Endothelial cell of umbilical vein (primary cell): ENCODE data around the gene ELOVL5. TPM values are rescaled to one million over a fixed set of nuclear protein-coding genes. Genes with fewer than 3 reads are reported as not detected.

Source experiments
- BruUV-seq: library from RNA; stranded (reverse); fragments of 400-500 nt; replicated peaks from 2 replicates; lab custom pipeline; 2021; lab: Mats Ljungman, UMichigan
- CTCF ChIA-PET: fragments of 300-600, 350-600 bp; sonication (Branson Sonifier 250); formaldehyde crosslinking; loops from one replicate; lab custom pipeline; 2021; ENCODE audit warnings: antibody characterized with exemption, inconsistent platforms; lab: Charles Lee
- POLR2A ChIA-PET: fragments of 300-600, 350-600 bp; sonication (Branson Sonifier 250); formaldehyde crosslinking; loops from one replicate; lab custom pipeline; 2021; ENCODE audit warnings: antibody characterized with exemption, inconsistent platforms; lab: Charles Lee
- DNase-seq: peaks from one replicate; pipeline ENCODE4 v3.0.0-alpha.2; 2011; ENCODE audit warnings: low read depth, low spot score
- FAIRE-seq: peaks from 2 replicates; lab custom pipeline; 2011; peaks lifted over from hg19 to GRCh38; lab: Jason Lieb, UNC
- H2AFZ ChIP-seq: 2 replicates; pipeline ENCODE4 v1.6.0; 2012; ENCODE audit warnings: low read depth, low read length, control low read depth, inconsistent platforms
- H3K27ac ChIP-seq: 2 replicates; pipeline ENCODE4 v1.5.1; 2011; ENCODE audit warnings: low read depth, mild to moderate bottlenecking, control low read depth, low read length, moderate library complexity; ENCODE audit not compliant: insufficient read depth
- H3K27me3 ChIP-seq, 2 experiments: 2 replicates each; pipeline versions ENCODE4 v1.6.0 to v1.6.1; 2011; ENCODE audit warnings: low read length in 2 of 2, mixed read lengths in 1 of 2; ENCODE audit not compliant: control insufficient read depth in 2 of 2, insufficient read depth in 2 of 2
- H3K36me3 ChIP-seq, 2 experiments: 2 replicates in 1 of 2; 3 replicates in 1 of 2; pipeline ENCODE4 v1.5.1; 2011; ENCODE audit warnings: low read length in 2 of 2, mild to moderate bottlenecking in 1 of 2, moderate library complexity in 1 of 2; ENCODE audit not compliant: control insufficient read depth in 2 of 2, insufficient read depth in 2 of 2; ENCODE audit errors: extremely low read depth in 1 of 2
- H3K4me1 ChIP-seq: 3 replicates; pipeline ENCODE4 v1.5.1; 2011; ENCODE audit warnings: mild to moderate bottlenecking, low read length; ENCODE audit not compliant: control insufficient read depth, insufficient read depth; ENCODE audit errors: extremely low read depth
- H3K4me2 ChIP-seq: 2 replicates; pipeline ENCODE4 v1.6.1; 2011; ENCODE audit warnings: low read length, control low read depth, mixed read lengths; ENCODE audit not compliant: insufficient read depth
- H3K4me3 ChIP-seq, 3 experiments: fragments of 200-600 bp in 1 of 3; sonication (generic), shearing (Covaris generic) in 1 of 3; replicated peaks in 1 of 3; 2 replicates each; pipeline ENCODE4 v1.5.1; 2011 to 2016; ENCODE audit warnings: control low read depth in 3 of 3, low read length in 3 of 3, mild to moderate bottlenecking in 2 of 3, inconsistent platforms in 1 of 3, low read depth in 1 of 3, moderate library complexity in 1 of 3; ENCODE audit not compliant: insufficient read depth in 1 of 3
- H3K79me2 ChIP-seq: 2 replicates; pipeline ENCODE4 v1.6.0; 2012; ENCODE audit warnings: low read length, inconsistent platforms; ENCODE audit not compliant: control insufficient read depth, insufficient read depth
- H3K9ac ChIP-seq: replicated peaks from 2 replicates; pipeline ENCODE3; 2011; ENCODE audit warnings: low read length, control low read depth; ENCODE audit not compliant: insufficient read depth; ENCODE audit errors: extremely low read depth
- H3K9me1 ChIP-seq: replicated peaks from 3 replicates; pipeline ENCODE4 v1.6.0; 2011; ENCODE audit warnings: mild to moderate bottlenecking, low read length; ENCODE audit not compliant: control insufficient read depth, insufficient read depth; ENCODE audit errors: extremely low read depth
- H3K9me3 ChIP-seq: replicated peaks from 2 replicates; pipeline ENCODE4 v1.5.1; 2012; ENCODE audit warnings: low read length, inconsistent platforms; ENCODE audit not compliant: control insufficient read depth, insufficient read depth
- H4K20me1 ChIP-seq: replicated peaks from 2 replicates; pipeline ENCODE3; 2011; ENCODE audit warnings: mild to moderate bottlenecking, low read length; ENCODE audit not compliant: control insufficient read depth, insufficient read depth; ENCODE audit errors: extremely low read depth
- EZH2 ChIP-seq: IDR thresholded peaks from 2 replicates; pipeline ENCODE4 v1.6.1; 2012; ENCODE audit warnings: borderline replicate concordance, low read depth, mild to moderate bottlenecking, moderate library complexity, low read length, inconsistent platforms; ENCODE audit not compliant: severe bottlenecking
- FOS ChIP-seq: IDR thresholded peaks from 2 replicates; pipeline ENCODE4 v1.6.1; 2011; ENCODE audit warnings: mild to moderate bottlenecking, low read length, moderate library complexity, borderline replicate concordance; ENCODE audit not compliant: insufficient read depth
- GATA2 ChIP-seq: IDR thresholded peaks from 2 replicates; pipeline ENCODE4 v1.7.0; 2011; ENCODE audit warnings: low read depth, mild to moderate bottlenecking, moderate library complexity, mixed read lengths, low read length; ENCODE audit not compliant: insufficient read length, insufficient read depth
- JUN ChIP-seq: IDR thresholded peaks from 2 replicates; pipeline ENCODE4 v1.6.1; 2011; ENCODE audit warnings: borderline replicate concordance, low read depth; ENCODE audit not compliant: insufficient read length, insufficient read depth
- MYC ChIP-seq: IDR thresholded peaks from one replicate; pipeline ENCODE4 v1.6.1; 2011; ENCODE audit warnings: mild to moderate bottlenecking, low read depth, low read length
- POLR2A ChIP-seq: IDR thresholded peaks from 2 replicates; pipeline ENCODE4 v1.6.1; 2012; ENCODE audit warnings: low read depth, mild to moderate bottlenecking, control low read depth, low read length
- POLR2AphosphoS5 ChIP-seq: IDR thresholded peaks from 2 replicates; pipeline ENCODE4 v1.6.1; 2012; ENCODE audit warnings: low read depth, mild to moderate bottlenecking, control low read depth, low read length, moderate library complexity; ENCODE audit not compliant: insufficient read depth
- dilution Hi-C: fragments of 300-500 bp; cut with MboI; formaldehyde crosslinking; loops from one replicate; pipeline ENCODE4 v1.15.0; 2019; ENCODE audit warnings: low sequenced_read_pairs; ENCODE audit not compliant: extremely low pct_ligation_motif_present
- intact Hi-C: fragments of 100-400 bp; cut with micrococcal nuclease; formaldehyde crosslinking; loops from one replicate; pipeline ENCODE4 v1.10.0; 2022
- polyA plus RNA-seq, 4 experiments: library from polyadenylated mRNA; depleted of rRNA in 3 of 4; stranded (reverse) in 3 of 4; unstranded in 1 of 4; fragments of >200 nt; gene quantifications; 2 replicates each; pipeline versions ENCODE4 v1.2.1 to v1.2.3, GENCODE V29; 2011 to 2012; ENCODE audit warnings: missing spikeins in 1 of 4
- total RNA-seq: library from RNA; stranded (reverse); gene quantifications from 2 replicates; pipeline ENCODE4 v1.2.3, GENCODE V29; 2021
- TF ChIP-seq, protein P1 (sequence below), 2 donors: IDR thresholded peaks; 1 replicate in 1 of 2; 2 replicates in 1 of 2; pipeline ENCODE4 v1.5.1; 2011; ENCODE audit warnings: low read length in 2 of 2, mild to moderate bottlenecking in 2 of 2, moderate library complexity in 2 of 2, control low read depth in 1 of 2, inconsistent platforms in 1 of 2, low read depth in 1 of 2; ENCODE audit not compliant: insufficient read depth in 1 of 2; ENCODE audit errors: extremely low read depth in 1 of 2
- TF ChIP-seq, protein P2 (sequence below): IDR thresholded peaks from 2 replicates; pipeline ENCODE4 v1.6.1; 2011; ENCODE audit not compliant: insufficient read depth, insufficient read length

Gene ELOVL5
- total and polyA plus RNA-seq, 2 donors (not counting 3 experiments of a cell fraction or from before 2014, with no cell fraction given), result 85.9 to 140 TPM

GRCh38 chr6:53282234-53282633 lies 66.5 kb downstream of the ELOVL5 start:
- dilution Hi-C loops, result no loop called here
- no peak for FAIRE-seq
- ChIA-PET CTCF (interaction anchor here (5.9 kb wide), 1 partner anchor 12 kb away, joined by 26 read pairs; no protein-coding TSS in a partner anchor), POLR2A (no interaction called here)
- intact Hi-C loops, result no loop called here
- Histone ChIP-seq H3K9me3 (no peaks in the 10 kb centered on the region), H3K4me3 (no peak overlapping the region), H3K4me2 (no peak overlapping the region), H3K4me1 (no peaks in the 10 kb centered on the region), H3K79me2 (peaks cover 29% of the 10 kb centered on the region), H3K36me3 (peaks cover under 1 to 8% of the 10 kb centered on the region in 2 experiments), H4K20me1 (no peaks in the 10 kb centered on the region), H3K27ac (no peak overlapping the region), H3K9me1 (no peaks in the 10 kb centered on the region), H2AFZ (no peak overlapping the region), H3K9ac (no peak overlapping the region), H3K27me3 (no peaks in the 10 kb centered on the region)
- TF ChIP-seq JUN (no peak), POLR2A (no peak), MYC (no peak), GATA2 (no peak), POLR2AphosphoS5 (no peak), EZH2 (no peak), FOS (no peak)
- TF ChIP-seq, protein P1, sequence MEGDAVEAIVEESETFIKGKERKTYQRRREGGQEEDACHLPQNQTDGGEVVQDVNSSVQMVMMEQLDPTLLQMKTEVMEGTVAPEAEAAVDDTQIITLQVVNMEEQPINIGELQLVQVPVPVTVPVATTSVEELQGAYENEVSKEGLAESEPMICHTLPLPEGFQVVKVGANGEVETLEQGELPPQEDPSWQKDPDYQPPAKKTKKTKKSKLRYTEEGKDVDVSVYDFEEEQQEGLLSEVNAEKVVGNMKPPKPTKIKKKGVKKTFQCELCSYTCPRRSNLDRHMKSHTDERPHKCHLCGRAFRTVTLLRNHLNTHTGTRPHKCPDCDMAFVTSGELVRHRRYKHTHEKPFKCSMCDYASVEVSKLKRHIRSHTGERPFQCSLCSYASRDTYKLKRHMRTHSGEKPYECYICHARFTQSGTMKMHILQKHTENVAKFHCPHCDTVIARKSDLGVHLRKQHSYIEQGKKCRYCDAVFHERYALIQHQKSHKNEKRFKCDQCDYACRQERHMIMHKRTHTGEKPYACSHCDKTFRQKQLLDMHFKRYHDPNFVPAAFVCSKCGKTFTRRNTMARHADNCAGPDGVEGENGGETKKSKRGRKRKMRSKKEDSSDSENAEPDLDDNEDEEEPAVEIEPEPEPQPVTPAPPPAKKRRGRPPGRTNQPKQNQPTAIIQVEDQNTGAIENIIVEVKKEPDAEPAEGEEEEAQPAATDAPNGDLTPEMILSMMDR (IDR thresholded peaks at IDR 0.05; ENCODE audit: extremely low read depth in 1 of 2, insufficient read depth in 1 of 2, low read depth in 1 of 2, low read length in 2 of 2), result no peak
- TF ChIP-seq, protein P2, sequence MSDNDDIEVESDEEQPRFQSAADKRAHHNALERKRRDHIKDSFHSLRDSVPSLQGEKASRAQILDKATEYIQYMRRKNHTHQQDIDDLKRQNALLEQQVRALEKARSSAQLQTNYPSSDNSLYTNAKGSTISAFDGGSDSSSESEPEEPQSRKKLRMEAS, result no peak
- no TSS peak for BruUV-seq
- DNase-seq, result no peak
